HG02571 (cell line): ENCODE results near the gene EPB41L4A.
"Not testable (repeated sequence)": the region's sequence is repeated elsewhere in the genome, so short reads cannot be mapped to it uniquely, and the experiment has no call there.

Experiments used
- ATAC-seq: cut with Tn5 transposase; IDR thresholded peaks from one replicate; pipeline ENCODE4 v1.9.1; 2021; ENCODE audit warnings: mild to moderate bottlenecking, moderate library complexity; ENCODE audit not compliant: unreplicated experiment

Gene EPB41L4A

DNA sequence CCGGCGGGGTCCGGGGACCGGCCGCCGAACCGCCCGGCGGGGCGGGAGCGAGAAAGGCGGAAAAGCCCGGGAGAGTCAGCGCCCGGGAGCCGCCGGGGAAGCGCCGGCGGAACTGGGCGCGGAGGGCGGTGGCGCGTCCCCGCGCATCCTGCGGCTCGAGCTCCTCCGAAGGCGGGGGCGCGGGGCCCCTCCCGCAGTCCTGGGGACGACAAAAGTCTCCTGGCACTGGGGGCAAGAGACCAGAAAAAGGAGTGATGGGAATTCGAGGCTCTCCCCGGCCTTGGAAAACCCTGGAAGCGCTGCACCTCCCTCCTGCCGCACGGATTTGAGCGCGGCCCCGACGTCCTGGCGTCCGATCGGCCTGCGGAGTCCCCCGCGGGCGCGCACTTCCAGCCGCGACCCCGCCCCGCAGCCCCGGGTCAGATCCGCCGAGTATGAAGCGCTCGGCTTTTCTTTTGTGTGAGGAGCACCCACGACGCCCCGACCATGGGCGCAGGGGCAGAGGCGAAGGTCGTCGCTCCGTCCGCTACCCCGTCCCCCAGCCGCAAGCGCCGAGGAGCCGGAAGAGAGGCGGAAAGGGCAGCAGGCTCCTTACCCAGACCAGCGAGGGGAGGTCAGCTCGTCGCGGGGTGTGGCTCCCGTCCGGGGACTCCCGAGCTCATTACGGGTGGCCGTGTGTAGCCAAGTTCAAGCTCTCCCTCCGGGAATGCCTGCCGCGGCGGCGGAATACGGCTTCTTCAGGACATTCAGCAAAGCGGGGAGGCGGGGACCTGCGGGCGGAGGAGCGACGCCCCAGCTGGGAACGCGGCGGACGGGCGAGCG, at the start of gene EPB41L4A:
EPB41L4A (minus strand) TSS at position 114 of the 822 bp plus-strand sequence. CDS start 238 bp downstream, outside the sequence.
- ATAC-seq, result peak; percentile 20

- ATAC-seq, result no peak
Measured at GRCh38 chr5:112467485-112467884, 48.4 kb upstream of the EPB41L4A start.

DNA sequence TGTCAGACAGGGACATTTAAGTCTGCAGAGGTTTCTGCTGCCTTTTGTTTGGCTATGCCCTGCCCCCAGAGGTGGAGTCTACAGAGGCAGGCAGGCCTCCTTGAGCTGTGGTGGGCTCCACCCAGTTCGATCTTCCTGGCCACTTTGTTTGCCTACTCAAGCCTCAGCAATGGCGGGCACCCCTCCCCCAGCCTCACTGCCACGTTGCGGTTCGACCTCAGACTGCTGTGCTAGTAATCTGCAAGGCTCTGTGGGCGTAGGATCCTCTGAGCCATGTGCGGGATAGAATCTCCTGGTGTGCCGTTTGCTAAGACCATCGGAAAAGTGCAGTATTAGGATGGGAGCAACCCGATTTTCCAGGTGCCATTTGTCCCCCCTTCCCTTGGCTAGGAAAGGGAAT, 47.2 kb upstream of the EPB41L4A start:
- ATAC-seq, result not testable (repeated sequence)

DNA sequence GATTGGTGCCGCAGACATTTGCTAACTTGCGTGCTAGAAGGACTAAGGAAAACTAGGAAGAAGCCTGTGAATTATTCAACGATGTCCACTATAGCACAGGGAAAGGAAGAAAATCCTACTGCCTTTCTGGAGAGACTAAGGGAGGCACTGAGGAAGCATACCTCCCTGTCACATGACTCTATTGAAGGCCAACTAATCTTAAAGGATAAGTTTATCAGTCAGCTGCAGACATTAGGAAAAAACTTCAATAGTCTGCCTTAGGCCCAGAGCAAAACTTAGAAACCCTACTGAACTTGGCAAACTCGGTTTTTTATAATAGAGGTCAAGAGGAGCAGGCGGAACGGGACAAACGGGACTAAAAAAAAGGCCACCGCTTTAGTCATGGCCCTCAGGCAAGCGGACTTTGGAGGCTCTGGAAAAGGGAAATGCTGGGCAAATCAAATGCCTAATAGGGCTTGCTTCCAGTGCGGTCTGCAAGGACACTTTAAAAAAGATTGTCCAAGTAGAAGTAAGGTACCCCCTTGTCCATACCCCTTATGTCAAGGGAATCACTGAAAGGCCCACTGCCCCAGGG, 28.2 kb upstream of the EPB41L4A start:
- not testable (repeated sequence) for ATAC-seq

DNA sequence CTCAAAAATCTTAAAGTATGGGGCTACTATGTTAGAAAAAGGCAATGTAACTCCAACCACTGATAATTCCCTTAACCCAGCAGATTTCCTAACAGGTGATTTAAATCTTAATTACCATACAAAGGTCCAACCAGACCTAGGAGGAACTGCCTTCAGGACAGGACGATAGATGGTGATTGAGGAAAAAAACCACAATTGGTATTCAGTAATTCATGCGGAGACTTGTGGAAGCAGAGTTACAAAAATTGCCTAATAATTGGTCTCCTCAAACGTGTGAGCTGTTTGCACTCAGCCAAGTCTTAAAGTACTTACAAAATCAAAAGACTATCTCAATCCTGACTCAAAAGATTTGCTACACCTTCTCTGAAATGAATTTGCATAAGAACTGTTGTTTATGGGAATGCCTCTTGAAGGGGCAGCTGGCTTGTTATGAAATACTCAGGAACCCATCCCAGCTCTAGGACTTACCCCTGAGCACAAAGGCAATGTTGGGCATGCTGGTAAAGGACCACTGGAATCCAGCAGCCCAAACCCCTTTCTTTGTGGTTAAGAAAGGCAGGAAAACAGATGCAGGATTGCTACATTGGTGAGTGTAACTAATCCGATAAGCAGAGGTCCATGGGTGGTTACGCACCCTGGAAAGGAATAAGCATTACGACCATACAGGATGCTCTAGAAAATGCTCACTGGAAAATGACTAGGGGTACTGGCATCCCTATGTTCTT, 26.7 kb upstream of the EPB41L4A start:
- ATAC-seq, result no peak

DNA sequence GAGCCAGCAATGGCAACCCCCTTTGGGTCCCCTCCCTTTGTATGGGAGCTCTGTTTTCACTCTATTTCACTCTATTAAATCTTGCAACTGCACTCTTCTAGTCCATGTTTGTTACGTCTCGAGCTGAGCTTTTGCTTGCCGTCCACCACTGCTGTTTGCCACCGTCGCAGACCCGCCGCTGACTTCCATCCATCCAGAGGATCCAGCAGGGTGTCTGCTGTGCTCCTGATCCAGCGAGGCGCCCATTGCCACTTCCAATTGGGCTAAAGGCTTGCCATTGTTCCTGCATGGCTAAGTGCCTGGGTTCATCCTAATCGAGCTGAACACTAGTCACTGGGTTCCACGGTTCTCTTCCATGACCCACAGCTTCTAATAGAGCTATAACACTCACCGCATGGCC, 24.9 kb upstream of the EPB41L4A start:
- not testable (repeated sequence) for ATAC-seq

DNA sequence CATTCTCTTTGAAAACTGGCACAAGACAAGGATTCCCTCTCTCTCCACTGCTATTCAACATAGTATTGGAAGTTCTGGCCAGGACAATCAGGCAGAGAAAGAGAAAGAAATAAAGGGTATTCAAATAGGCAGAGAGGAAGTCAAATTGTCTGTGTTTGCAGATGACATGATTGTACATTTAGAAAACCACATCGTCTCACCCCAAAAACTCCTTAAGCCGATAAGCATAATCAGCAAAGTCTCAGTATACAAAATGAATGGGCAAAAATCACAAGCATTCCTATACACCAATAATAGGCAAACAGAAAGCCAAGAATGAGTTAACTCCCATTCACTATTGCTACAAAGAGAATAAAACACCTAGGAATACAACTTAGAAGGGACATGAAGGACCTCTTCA, 21.0 kb upstream of the EPB41L4A start:
- no peak for ATAC-seq

- no peak for ATAC-seq
Measured at GRCh38 chr5:112436144-112436543, 17.1 kb upstream of the EPB41L4A start.

GRCh38 chr5:112434641-112435040, 15.6 kb upstream of the EPB41L4A start:
- ATAC-seq, result no peak

DNA sequence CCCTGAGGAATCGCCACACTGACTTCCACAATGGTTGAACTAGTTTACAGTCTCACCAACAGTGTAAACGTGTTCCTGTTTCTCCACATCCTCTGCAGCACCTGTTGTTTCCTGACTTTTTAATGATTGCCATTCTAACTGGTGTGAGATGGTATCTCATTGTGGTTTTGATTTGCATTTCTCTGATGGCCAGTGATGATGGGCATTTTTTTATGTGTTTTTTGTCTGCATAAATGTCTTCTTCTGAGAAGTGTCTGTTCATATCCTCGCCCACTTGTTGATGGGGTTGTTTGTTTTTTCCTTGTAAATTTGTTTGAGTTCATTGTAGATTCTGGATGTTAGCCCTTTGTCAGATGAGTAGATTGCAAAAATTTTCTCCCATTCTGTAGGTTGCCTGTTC, 7.1 kb upstream of the EPB41L4A start:
- not testable (repeated sequence) for ATAC-seq

- ATAC-seq, result peak; percentile 76
Measured at GRCh38 chr5:112419986-112420864, 1.1 kb upstream of the EPB41L4A start.

DNA sequence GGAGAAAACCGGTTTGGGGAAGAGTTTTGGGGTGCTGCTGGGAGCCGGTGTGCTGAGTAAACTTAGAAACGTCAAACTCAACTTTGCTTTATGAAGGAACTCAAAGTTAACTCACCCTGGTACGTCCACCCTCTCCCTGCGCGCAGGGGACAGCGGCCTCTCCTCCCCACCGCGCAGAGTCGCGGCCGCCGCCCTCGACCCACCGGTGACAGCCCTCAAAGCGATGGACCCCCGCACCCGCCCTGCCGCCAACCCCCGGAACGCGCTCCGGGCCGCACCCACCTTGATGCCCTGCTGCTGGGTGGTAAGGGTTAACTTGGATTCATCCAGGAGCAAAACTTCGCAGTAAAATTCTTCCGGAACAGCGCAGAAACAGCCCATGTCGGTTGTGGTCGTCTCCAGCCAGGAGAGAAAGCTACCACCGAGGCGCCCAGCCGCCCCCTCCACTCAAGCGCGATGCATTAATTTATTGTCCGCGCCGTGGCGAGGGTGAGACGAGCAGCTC, 366 bp downstream of the EPB41L4A start:
- no peak for ATAC-seq

DNA sequence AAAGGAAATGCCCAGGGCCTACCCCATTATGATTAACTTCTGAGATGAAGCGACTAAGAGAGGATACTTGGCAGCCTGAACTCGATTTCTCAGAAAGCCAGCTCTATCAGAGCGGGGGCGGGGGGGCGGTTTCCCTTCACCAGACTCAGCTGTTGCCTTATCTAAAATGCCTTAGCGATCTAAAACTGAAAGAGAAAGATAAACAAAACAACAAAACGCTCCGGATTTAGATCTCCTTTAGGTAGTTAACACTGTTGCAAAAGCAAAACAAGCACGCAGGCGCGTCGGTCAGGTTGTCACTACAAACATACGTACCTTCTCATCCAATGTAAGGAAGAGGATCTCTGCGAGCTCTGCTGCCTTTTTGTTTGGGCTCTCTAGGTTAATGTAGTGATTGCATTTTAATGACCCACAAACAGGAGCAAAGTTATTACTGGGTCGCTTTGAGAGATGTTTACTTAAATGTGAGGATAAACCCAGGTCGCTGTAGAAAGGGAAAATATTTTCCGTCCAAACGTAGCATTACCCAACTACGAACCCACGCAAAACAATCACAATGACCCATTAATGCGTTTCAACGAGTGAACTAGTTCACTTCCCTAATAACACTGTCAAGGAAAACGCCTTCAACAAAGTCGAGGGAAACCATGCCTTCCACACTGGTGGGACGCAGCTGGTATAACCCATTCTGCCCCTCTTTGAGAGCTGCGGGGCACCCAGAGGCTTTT, 982 bp downstream of the EPB41L4A start:
- peak; percentile 43 for ATAC-seq

DNA sequence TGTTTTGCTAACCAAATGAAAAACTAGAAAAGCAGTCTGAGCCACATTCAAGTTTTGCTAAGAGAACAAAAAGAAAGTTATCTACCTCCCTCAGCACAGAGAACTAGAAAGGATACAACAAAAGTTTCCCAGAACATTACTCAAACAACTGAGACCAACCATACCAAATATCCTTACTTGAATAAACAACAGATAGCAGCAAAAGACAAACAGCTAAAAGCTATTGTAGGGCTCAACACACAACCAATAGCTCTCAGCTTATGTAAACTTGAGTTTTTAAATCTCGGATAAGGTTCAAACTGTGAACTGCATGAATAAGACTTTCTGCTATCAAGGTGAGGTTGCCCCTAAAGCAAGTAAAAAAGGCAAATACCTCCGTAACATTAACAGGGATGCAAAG, 3.5 kb downstream of the EPB41L4A start:
- ATAC-seq, result no peak

GRCh38 chr5:112413611-112414010, 5.5 kb downstream of the EPB41L4A start:
- ATAC-seq, result no peak

- ATAC-seq, result no peak
Measured at GRCh38 chr5:112412346-112412745, 6.7 kb downstream of the EPB41L4A start.

- no peak for ATAC-seq
Measured at GRCh38 chr5:112411903-112412302, 7.2 kb downstream of the EPB41L4A start.

DNA sequence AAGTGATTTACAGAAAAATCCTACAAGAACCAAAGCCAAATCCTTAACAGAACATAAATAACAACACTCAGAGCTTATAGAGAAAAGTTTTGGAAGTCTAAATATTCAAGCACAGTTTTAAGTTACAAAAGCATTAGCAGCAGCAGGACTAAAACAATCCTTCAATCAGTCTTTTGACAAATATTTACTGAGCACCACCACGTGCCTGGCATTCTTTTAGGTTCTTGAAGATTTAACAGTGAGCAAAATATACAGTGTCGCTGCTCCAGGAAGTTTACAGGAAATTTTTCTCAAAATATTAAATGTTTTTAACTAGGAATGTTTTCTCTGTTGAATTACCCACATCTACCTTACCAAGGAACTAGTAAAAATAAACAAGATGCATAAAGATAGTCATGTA, 11.4 kb downstream of the EPB41L4A start:
- no peak for ATAC-seq

DNA sequence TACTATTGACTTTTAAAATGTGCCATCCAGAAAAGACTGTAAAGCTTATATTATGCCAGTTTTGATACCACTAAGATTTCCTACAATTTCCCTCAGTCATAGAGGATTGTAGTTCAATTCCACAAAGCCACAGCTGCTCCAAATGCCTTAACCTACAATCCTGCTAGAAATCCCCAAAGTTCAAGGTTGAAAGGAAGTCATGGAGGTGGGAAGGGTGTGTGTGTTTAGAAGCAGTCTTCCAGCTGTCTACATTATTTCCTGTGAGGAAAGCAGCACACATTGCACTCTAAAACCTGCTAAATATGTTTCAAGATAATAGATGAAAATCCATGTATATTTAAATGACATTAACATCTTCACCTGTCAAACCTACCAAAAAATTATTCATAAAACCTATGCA, 11.8 kb downstream of the EPB41L4A start:
- ATAC-seq, result no peak

DNA sequence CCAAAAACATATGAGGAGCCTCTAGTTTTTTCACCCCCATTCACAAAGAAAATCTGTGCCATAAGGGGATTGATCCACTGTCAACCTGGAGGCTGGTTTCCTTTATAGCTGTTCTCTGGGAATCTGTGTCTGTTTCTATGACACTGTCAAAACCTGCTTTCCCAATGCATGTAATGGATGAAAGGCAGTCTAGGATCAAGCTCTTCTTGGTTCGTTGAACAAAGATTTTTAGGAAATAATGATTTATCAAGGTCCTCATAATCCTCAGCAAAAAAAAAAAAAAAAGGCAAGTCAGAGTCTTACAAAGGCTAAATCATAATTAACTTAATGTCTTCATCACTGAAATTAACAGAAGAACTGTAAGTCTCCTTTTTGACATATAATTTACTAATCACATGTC, 16.0 kb downstream of the EPB41L4A start:
- no peak for ATAC-seq
